Ovary (tissue), 3 donors: ENCODE measurements around the gene RND1.

Source experiments
- CTCF ChIP-seq, 3 donors: fragments of 450-650 bp in 2 of 3; fragments of 200-600 bp in 1 of 3; IDR thresholded peaks; one replicate each; pipeline versions ENCODE4 v1.5.1 to v1.8.0; 2016 to 2022; ENCODE audit warnings: antibody characterized with exemption in 3 of 3, mild to moderate bottlenecking in 1 of 3
- EP300 ChIP-seq: sonication (generic); formaldehyde crosslinking; IDR thresholded peaks from one replicate; pipeline ENCODE4 v1.6.1; 2017; ENCODE audit warnings: antibody characterized with exemption
- POLR2A ChIP-seq: fragments of 450-650 bp; IDR thresholded peaks from one replicate; pipeline ENCODE4 v1.6.1; 2017; ENCODE audit warnings: antibody characterized with exemption, mild to moderate bottlenecking, moderate library complexity
- donor health status: DM: no; HTN: no; CAD: no.

- TF ChIP-seq CTCF (IDR thresholded peaks at IDR 0.05) (no peak), POLR2A (no peak), EP300 (no peak)
These were observed 43.5 kb downstream of the RND1 start for GRCh38 chr12:48822139-48822538.
